ENCODE data around the gene PANK2. TPM values are rescaled to one million over a fixed set of nuclear protein-coding genes. Genes with fewer than 3 reads are reported as not detected.

Gene PANK2
- total and polyA plus RNA-seq, 2 of the 8 experiments (the other 6 are each of a cell fraction or from before 2014, with no cell fraction given) = 17.1 to 57.5 TPM

DNA sequence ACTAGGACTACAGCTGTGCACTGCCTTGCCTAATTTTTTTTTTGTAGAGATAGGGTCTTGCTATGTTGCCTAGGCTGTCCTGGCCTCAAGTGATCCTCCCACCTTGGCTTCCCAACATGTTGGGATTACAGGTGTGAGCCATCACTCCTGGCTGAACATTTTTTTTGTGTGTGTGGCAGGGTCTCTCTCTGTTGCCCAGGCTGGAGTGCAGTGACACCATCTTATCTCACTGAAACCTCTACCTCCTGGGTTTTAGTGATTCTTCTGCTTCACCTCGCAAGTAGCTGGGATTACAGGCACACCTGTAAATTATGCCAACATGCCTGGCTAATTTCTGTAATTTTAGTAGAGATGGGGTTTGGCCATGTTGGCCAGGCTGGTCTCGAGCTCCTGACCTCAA, 25.3 kb downstream of the PANK2 start:
- Histone ChIP-seq H3K14ac (ENCODE audit: insufficient read length) (no peak overlapping the region), H3K4me3 (ENCODE audit: extremely low read depth in 1 of 4, insufficient read depth in 2 of 4, low read depth in 3 of 4, low read length in 4 of 4) (no peak overlapping the region), H4K20me1 (replicated peaks in 1 of 2; ENCODE audit: control insufficient read depth in 1 of 2, insufficient read depth in 2 of 2, low read length in 2 of 2) (peaks cover 26 to 33% of the 10 kb centered on the region in 2 experiments), H3K4me2 (ENCODE audit: insufficient read depth in 1 of 2, low read depth in 2 of 2, low read length in 2 of 2) (no peak overlapping the region), H3K9me3 (ENCODE audit: insufficient read depth in 2 of 2, low read depth in 1 of 2, low read length in 1 of 2) (no peaks in the 10 kb centered on the region), H3K27me3 (replicated peaks in 1 of 4; ENCODE audit: control insufficient read depth in 3 of 4, extremely low read depth in 1 of 4, insufficient read depth in 3 of 4, low read length in 3 of 4) (no peaks in the 10 kb centered on the region), H2BK5ac (ENCODE audit: low read depth, low read length) (no peak overlapping the region), H2BK20ac (ENCODE audit: low read length) (no peak overlapping the region), H3K27ac (ENCODE audit: low read depth, low read length) (no peak overlapping the region), H3K9ac (replicated peaks in 1 of 4; ENCODE audit: extremely low read depth in 1 of 4, low read depth in 3 of 4, low read length in 3 of 4) (no peak overlapping the region), H2BK15ac (ENCODE audit: low read length) (no peak overlapping the region), H3K56ac (replicated peaks; ENCODE audit: insufficient read length, low read depth, low read length) (no peak overlapping the region), H3K36me3 (ENCODE audit: control insufficient read depth in 2 of 4, insufficient read depth in 4 of 4, low read length in 3 of 4) (peaks cover 34 to 81% (median 63%) of the 10 kb centered on the region in 4 experiments), H3K4ac (replicated peaks; ENCODE audit: insufficient read length, low read depth, low read length) (no peak overlapping the region), H3K23ac (ENCODE audit: insufficient read length) (no peak overlapping the region), H2AFZ (ENCODE audit: low read length) (no peak overlapping the region), H2AK5ac (ENCODE audit: low read depth, low read length) (no peak overlapping the region), H4K8ac (ENCODE audit: extremely low read depth, insufficient read depth, low read length) (no peak overlapping the region), H4K91ac (replicated peaks; ENCODE audit: insufficient read length, low read length) (no peak overlapping the region), H3K23me2 (ENCODE audit: low read depth, low read length) (no peaks in the 10 kb centered on the region; the same call in 1 of the 2 replicates), H2BK120ac (replicated peaks; ENCODE audit: low read depth, low read length) (no peak overlapping the region), H3K79me1 (ENCODE audit: low read depth, low read length) (peaks cover 5% of the 10 kb centered on the region; the same call in 1 of the 2 replicates), H3K18ac (ENCODE audit: extremely low read depth, low read length) (no peak overlapping the region), H4K5ac (ENCODE audit: insufficient read length, low read depth, low read length) (no peak overlapping the region), H3K4me1 (replicated peaks in 1 of 4; ENCODE audit: control insufficient read depth in 3 of 4, insufficient read depth in 4 of 4, low read length in 3 of 4) (no peaks in the 10 kb centered on the region), H3K79me2 (ENCODE audit: control insufficient read depth in 1 of 2, insufficient read depth in 2 of 2, low read length in 2 of 2) (peaks cover 5 to 96% of the 10 kb centered on the region in 2 experiments), H2BK12ac (ENCODE audit: low read depth, low read length) (no peak overlapping the region)
- ChIA-PET CTCF (ENCODE audit: partially characterized antibody) (interaction anchor here (1.3 kb wide), 2 partner anchors 27 to 171 kb away, joined by 3 read pairs; no protein-coding TSS in a partner anchor), POLR2A (ENCODE audit: partially characterized antibody) (interaction anchor here (1.8 kb wide), 1 partner anchor 15 kb away, joined by 4 read pairs; no protein-coding TSS in a partner anchor)
- FAIRE-seq (no peak), DNase-seq (ENCODE audit: low read depth in 1 of 2, low spot score in 2 of 2) (no peak)
- WGBS, 2 experiments (ENCODE audit: extremely low coverage in 1 of 2, insufficient coverage in 1 of 2, insufficient read length in 1 of 2, insufficient replicate concordance in 2 of 2, low coverage in 1 of 2, low lambda C conversion rate in 2 of 2, missing lambda C conversion rate in 1 of 2) = 92% methylated on average over 2 of the region's 2 CpGs; no CpG with 5 or more reads in 1 of the 2 experiments
- TF ChIP-seq, protein P1, sequence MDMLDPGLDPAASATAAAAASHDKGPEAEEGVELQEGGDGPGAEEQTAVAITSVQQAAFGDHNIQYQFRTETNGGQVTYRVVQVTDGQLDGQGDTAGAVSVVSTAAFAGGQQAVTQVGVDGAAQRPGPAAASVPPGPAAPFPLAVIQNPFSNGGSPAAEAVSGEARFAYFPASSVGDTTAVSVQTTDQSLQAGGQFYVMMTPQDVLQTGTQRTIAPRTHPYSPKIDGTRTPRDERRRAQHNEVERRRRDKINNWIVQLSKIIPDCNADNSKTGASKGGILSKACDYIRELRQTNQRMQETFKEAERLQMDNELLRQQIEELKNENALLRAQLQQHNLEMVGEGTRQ (IDR thresholded peaks at IDR 0.05; ENCODE audit: low read length) = no peak
- TF ChIP-seq CTBP2 (IDR thresholded peaks at IDR 0.05; ENCODE audit: borderline replicate concordance, insufficient read depth, insufficient read length, low read length) (no peak), RNF2 (IDR thresholded peaks at IDR 0.05; ENCODE audit: borderline replicate concordance, low read depth, low read length, missing control alignments, poor library complexity, severe bottlenecking) (no peak), FOSL1 (IDR thresholded peaks at IDR 0.05; ENCODE audit: insufficient read depth, low read depth, low read length) (no peak), GABPA (IDR thresholded peaks at IDR 0.05; ENCODE audit: borderline replicate concordance, insufficient read depth, low read length) (no peak), PHF8 (conservative IDR thresholded peaks at IDR 0.05; ENCODE audit: low read depth, low read length) (no peak), SUZ12 (IDR thresholded peaks at IDR 0.05; ENCODE audit: low read length) (no peak), SRF (IDR thresholded peaks at IDR 0.05; ENCODE audit: low read depth, low read length) (no peak), MAFK (IDR thresholded peaks at IDR 0.05; ENCODE audit: low read depth, low read length) (no peak), CBX8 (IDR thresholded peaks at IDR 0.05; ENCODE audit: borderline replicate concordance, low read depth, low read length) (no peak), ASH2L (IDR thresholded peaks at IDR 0.05; ENCODE audit: low read length) (no peak), YY1 (IDR thresholded peaks at IDR 0.05; ENCODE audit: low read depth, low read length) (no peak)
